ENCODE results near the gene DNAH5. TPM values are rescaled to one million over a fixed set of nuclear protein-coding genes. Genes with fewer than 3 reads are reported as not detected.

The DNAH5 gene
- total RNA-seq, 4 donors from 2014 or later = under 0.01 to 1.8 (median 0.18) TPM

GRCh38 chr5:13658761-13659160 lies 285.7 kb downstream of the DNAH5 start:
- Histone ChIP-seq H3K27me3 (no peaks in the 10 kb centered on the region), H3K4me1 (no peaks in the 10 kb centered on the region), H3K4me3 (no peak overlapping the region), H3K9me3 (no peaks in the 10 kb centered on the region), H3K27ac (no peak overlapping the region), H3K36me3 (no peaks in the 10 kb centered on the region)
- DNase-seq = no peak
- intact Hi-C loops (cut with DNase I; ENCODE audit: low total_unique reads) = no loop called here
- TF ChIP-seq CTCF (IDR thresholded peaks at IDR 0.05) = no peak
- TF ChIP-seq POLR2A (IDR thresholded peaks at IDR 0.05) = no peak

GRCh38 chr5:13658152-13658551 lies 286.3 kb downstream of the DNAH5 start:
- intact Hi-C loops (cut with DNase I; ENCODE audit: low total_unique reads) = no loop called here
- no peaks in the 10 kb centered on the region for H3K27me3 ChIP-seq
- H3K27ac ChIP-seq = no peak overlapping the region
- H3K36me3 ChIP-seq = no peaks in the 10 kb centered on the region
- TF ChIP-seq POLR2A (IDR thresholded peaks at IDR 0.05) (no peak), CTCF (IDR thresholded peaks at IDR 0.05) (no peak)
- H3K9me3 ChIP-seq = no peaks in the 10 kb centered on the region
- no peak for DNase-seq
- H3K4me1 ChIP-seq = no peaks in the 10 kb centered on the region
- H3K4me3 ChIP-seq = no peak overlapping the region

- Histone ChIP-seq H3K4me1 (no peaks in the 10 kb centered on the region), H3K4me3 (no peak overlapping the region), H3K9me3 (no peaks in the 10 kb centered on the region), H3K27ac (no peak overlapping the region), H3K27me3 (no peaks in the 10 kb centered on the region), H3K36me3 (no peaks in the 10 kb centered on the region)
- DNase-seq = no peak
- no peak for TF ChIP-seq POLR2A (IDR thresholded peaks at IDR 0.05)
- TF ChIP-seq CTCF (IDR thresholded peaks at IDR 0.05) = no peak
- intact Hi-C loops (cut with DNase I; ENCODE audit: low total_unique reads) = no loop called here
Observed at GRCh38 chr5:13653709-13654108, 290.8 kb downstream of the DNAH5 start.

- intact Hi-C loops (cut with DNase I; ENCODE audit: low total_unique reads) = no loop called here
- no peak for DNase-seq
- Histone ChIP-seq H3K4me1 (no peaks in the 10 kb centered on the region), H3K27me3 (no peaks in the 10 kb centered on the region), H3K9me3 (no peaks in the 10 kb centered on the region), H3K36me3 (no peaks in the 10 kb centered on the region), H3K4me3 (no peak overlapping the region), H3K27ac (no peak overlapping the region)
- TF ChIP-seq POLR2A (IDR thresholded peaks at IDR 0.05) (no peak), CTCF (IDR thresholded peaks at IDR 0.05) (no peak)
Observed at GRCh38 chr5:13649656-13650055, 294.8 kb downstream of the DNAH5 start.

- Histone ChIP-seq H3K9me3 (no peaks in the 10 kb centered on the region), H3K36me3 (no peaks in the 10 kb centered on the region), H3K27me3 (no peaks in the 10 kb centered on the region), H3K27ac (no peak overlapping the region), H3K4me1 (no peaks in the 10 kb centered on the region), H3K4me3 (no peak overlapping the region)
- intact Hi-C loops (cut with DNase I; ENCODE audit: low total_unique reads) = no loop called here
- TF ChIP-seq POLR2A (IDR thresholded peaks at IDR 0.05) (no peak), CTCF (IDR thresholded peaks at IDR 0.05) (no peak)
- DNase-seq = no peak
Observed at GRCh38 chr5:13648822-13649221, 295.7 kb downstream of the DNAH5 start.
